WI38 (cell line): Measurements from ENCODE around the gene PPP1R13B.

Source experiments
- H3K4me3 ChIP-seq: 2 replicates; pipeline ENCODE4 v1.5.1; 2011; ENCODE audit warnings: low read depth, mild to moderate bottlenecking, control low read depth, low read length
- TF ChIP-seq, protein P1 (sequence below): IDR thresholded peaks from 2 replicates; pipeline ENCODE4 v1.5.1; 2012; ENCODE audit warnings: low read depth, mild to moderate bottlenecking, control low read depth, low read length

Gene PPP1R13B

DNA sequence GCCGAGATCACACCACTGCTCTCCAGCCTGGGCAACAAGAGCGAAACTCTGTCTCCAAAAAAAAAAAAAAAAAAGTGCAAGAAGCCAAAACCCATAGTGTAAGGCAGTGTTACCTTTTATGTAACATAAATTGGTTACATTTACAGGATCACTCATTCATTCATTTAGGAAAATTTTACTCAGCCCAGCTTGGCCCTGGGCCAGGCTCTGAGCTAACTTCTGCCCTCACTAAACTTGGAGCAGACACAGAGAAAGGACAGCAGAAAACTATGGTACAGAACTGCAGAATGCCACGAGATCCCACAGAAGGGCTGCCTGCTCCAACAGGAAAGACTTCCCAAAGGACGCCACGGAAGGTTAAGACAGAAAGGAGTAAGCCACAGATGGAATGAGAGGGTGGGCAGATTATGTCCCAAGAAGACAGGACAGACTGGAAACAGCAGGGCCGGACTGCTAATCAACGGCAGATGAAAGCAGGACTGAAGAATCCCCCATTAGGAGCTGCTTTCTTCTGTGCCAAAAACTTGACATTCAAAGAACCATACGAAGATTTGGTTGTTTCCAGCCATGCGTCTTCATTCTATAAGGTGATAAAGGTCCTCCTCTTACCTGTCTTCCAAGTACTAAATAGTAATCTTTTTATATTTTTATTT lies 18.9 kb downstream of the PPP1R13B start:
- TF ChIP-seq, protein P1, sequence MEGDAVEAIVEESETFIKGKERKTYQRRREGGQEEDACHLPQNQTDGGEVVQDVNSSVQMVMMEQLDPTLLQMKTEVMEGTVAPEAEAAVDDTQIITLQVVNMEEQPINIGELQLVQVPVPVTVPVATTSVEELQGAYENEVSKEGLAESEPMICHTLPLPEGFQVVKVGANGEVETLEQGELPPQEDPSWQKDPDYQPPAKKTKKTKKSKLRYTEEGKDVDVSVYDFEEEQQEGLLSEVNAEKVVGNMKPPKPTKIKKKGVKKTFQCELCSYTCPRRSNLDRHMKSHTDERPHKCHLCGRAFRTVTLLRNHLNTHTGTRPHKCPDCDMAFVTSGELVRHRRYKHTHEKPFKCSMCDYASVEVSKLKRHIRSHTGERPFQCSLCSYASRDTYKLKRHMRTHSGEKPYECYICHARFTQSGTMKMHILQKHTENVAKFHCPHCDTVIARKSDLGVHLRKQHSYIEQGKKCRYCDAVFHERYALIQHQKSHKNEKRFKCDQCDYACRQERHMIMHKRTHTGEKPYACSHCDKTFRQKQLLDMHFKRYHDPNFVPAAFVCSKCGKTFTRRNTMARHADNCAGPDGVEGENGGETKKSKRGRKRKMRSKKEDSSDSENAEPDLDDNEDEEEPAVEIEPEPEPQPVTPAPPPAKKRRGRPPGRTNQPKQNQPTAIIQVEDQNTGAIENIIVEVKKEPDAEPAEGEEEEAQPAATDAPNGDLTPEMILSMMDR = no peak
- H3K4me3 ChIP-seq = no peak overlapping the region

DNA sequence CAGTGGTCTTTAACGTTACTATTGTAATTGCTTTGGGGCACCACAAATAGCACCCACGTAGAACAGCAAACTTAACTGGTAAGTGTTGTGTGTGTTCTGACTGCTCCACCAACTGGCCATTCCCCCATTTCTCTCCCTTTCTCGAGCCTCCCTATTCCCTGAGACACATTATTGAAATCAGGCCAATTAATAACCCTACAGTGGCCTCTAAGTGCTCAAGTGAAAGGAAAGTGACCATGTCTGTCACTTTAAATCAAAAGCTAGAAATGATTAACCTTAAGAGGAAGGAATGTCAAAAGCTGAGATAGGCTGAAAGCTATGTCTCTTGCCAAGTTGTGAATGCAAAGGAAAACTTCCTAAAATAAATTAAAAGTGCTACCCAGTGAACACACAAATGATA lies 22.3 kb downstream of the PPP1R13B start:
- H3K4me3 ChIP-seq = no peak overlapping the region
- TF ChIP-seq, protein P1 = no peak

DNA sequence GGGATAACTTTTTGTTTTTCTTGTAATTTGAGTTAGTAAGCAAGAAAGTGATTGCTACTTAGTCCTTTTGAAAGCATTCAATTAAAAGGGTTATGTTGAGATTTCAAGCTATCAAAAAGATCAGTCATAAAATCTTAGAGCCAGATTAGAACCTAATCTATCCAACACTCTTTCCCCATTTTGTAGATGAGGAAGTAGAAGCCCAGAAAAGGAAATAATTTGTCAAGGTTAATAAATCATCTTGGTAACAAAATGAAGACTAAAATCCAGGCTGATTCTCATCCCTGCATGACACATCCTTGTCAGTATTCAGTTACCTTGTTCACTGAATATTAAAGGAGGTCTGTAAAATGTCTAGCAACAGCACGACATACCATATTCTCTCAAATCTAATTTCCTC lies 26.5 kb downstream of the PPP1R13B start:
- H3K4me3 ChIP-seq = no peak overlapping the region
- TF ChIP-seq, protein P1 = no peak

DNA sequence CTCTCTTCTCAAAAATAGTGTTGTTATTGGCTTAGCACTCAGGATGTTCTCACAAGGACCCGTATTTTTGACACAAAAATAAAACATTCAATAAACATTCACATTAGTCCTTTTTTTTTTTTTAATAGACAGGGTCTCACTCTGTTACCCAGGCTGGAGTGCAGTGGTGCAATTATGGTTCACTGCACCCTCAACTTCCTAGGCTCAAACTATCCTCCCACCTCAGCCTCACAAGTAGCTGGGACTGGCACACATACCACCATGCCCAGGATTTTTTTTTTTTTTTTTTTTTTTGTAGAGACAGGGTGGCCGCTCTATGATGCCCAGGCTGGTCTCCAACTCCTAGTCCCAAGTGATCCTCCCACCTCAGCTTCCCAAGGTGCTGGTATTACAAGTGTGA lies 27.0 kb downstream of the PPP1R13B start:
- no peak overlapping the region for H3K4me3 ChIP-seq

DNA sequence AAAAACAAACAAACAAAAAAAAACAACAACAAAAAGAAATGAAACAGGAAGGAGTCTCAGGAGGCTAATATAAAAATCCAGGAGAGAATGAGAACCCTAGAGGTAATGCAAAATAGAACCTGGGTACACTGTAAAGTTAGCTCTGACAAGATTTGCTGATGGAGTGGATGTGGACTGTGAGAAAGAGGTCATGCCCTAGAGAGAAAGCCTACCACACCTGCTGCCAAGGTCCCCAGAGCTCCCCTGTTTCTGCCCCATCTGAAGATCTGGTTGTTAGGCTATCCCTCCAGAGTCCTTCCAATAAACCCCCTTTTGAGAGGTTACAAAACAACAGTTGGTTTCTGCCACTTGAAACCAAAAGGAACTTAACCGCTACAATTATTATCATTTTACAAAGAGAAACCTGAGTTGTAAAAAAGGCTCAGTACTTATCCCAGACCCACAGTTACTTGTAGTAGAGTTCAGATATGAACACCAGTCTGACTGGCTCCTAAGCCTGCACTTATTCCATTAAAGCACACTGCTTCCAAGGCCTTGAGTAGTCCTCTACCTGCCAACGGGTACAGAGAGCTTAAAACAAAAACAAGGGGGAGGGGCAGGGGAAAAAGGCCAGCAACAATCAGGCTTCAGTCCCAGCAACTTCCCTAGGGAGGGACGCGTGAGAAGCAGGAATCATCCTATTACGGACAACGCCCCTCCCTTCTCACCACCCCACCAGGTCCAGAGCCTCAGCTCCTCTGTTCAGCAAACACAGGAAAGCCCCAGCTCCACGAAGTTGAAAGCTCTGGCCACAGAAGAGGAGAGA lies 27.7 kb downstream of the PPP1R13B start:
- H3K4me3 ChIP-seq = no peak overlapping the region
- TF ChIP-seq, protein P1 = no peak

More for the DNA sequence above, 27.0 kb downstream of the PPP1R13B start:
- TF ChIP-seq, protein P1 = no peak

DNA sequence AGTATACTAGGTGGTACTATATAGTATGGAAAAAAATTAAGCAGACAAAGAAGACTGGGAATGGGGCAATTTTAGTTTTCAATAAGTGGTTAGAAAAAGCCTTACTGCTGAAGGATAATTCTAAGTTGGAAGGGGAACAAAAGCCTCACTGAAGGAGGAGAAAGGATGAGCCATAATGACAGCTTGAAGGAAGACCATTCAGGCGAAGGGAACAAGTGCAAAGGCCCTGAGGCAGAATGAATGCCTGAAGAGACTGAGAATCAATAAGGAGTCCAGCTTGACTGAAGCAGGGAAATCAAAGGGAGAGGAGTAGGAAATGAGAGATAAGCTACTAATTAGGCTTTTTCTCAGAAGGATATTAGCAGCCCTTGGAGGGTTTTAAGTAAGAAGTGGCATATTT lies 28.5 kb downstream of the PPP1R13B start:
- TF ChIP-seq, protein P1 = no peak

DNA sequence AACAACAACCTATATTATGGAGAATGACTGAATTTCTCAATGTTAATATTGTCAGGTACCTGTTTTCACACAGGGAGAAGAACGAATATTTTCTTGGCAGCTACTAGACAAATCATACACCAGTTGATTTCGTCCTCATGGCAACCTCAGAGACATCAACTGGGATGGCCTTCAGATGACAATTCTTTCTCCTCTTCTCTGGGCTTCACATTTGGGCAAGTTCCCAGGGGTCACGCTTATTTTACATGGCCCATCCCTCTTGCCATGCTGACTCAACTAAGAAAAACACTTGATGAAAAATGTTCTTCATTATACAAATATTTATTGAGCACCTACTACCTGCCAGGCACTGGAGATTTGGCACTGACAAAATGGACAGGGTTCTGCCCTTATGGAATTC lies 29.0 kb downstream of the PPP1R13B start:
- TF ChIP-seq, protein P1 = no peak

More for the DNA sequence above, 28.5 kb downstream of the PPP1R13B start:
- no peak overlapping the region for H3K4me3 ChIP-seq

More for the DNA sequence above, 29.0 kb downstream of the PPP1R13B start:
- no peak overlapping the region for H3K4me3 ChIP-seq
